H1 (cell line): ENCODE data around the gene AGER. TPM values are rescaled to one million over a fixed set of nuclear protein-coding genes. Genes with fewer than 3 reads are reported as not detected.

Experiments used
- CTCF ChIA-PET: fragments of 300-600 bp; sonication (Branson Sonifier 250); formaldehyde crosslinking; loops from one replicate; lab custom pipeline; 2021; ENCODE audit not compliant: partially characterized antibody; lab: Charles Lee
- POLR2A ChIA-PET: fragments of 300-600 bp; sonication (Branson Sonifier 250); formaldehyde crosslinking; loops from one replicate; lab custom pipeline; 2021; ENCODE audit warnings: inconsistent platforms; ENCODE audit not compliant: partially characterized antibody; lab: Charles Lee
- DNase-seq, 2 experiments: peaks; one replicate each; pipeline versions ENCODE4 v3.0.0 to v3.0.0-alpha.2; 2010 to 2022; ENCODE audit warnings: low spot score in 2 of 2, low read depth in 1 of 2, mixed read lengths in 1 of 2
- FAIRE-seq: peaks from 2 replicates; lab custom pipeline; 2011; peaks lifted over from hg19 to GRCh38; lab: Jason Lieb, UNC
- H2AFZ ChIP-seq: 2 replicates; pipeline ENCODE4 v1.8.1; 2012; ENCODE audit warnings: low read length, inconsistent platforms
- H2AK5ac ChIP-seq: 2 replicates; pipeline ENCODE4 v1.6.1; 2013; ENCODE audit warnings: low read depth, low read length
- H2BK120ac ChIP-seq: replicated peaks from 2 replicates; pipeline ENCODE3; 2013; ENCODE audit warnings: low read depth, low read length, inconsistent platforms
- H2BK12ac ChIP-seq: 2 replicates; pipeline ENCODE4 v1.6.1; 2013; ENCODE audit warnings: low read depth, low read length
- H2BK15ac ChIP-seq: 2 replicates; pipeline ENCODE4 v1.6.1; 2013; ENCODE audit warnings: low read length
- H2BK20ac ChIP-seq: 2 replicates; pipeline ENCODE4 v1.6.1; 2013; ENCODE audit warnings: low read length
- H2BK5ac ChIP-seq: 2 replicates; pipeline ENCODE4 v1.6.1; 2013; ENCODE audit warnings: low read depth, low read length
- H3K14ac ChIP-seq: 2 replicates; pipeline ENCODE4 v1.6.1; 2013; ENCODE audit warnings: inconsistent platforms; ENCODE audit not compliant: insufficient read length
- H3K18ac ChIP-seq: 2 replicates; pipeline ENCODE4 v1.6.1; 2013; ENCODE audit warnings: low read length; ENCODE audit errors: extremely low read depth
- H3K23ac ChIP-seq: 2 replicates; pipeline ENCODE4 v1.6.1; 2013; ENCODE audit warnings: inconsistent platforms; ENCODE audit not compliant: insufficient read length
- H3K23me2 ChIP-seq: 2 replicates; pipeline ENCODE4 v1.6.1; 2013; ENCODE audit warnings: low read depth, low read length
- H3K27ac ChIP-seq: 2 replicates; pipeline ENCODE4 v1.6.1; 2011; ENCODE audit warnings: low read depth, low read length, inconsistent platforms
- H3K27me3 ChIP-seq, 4 experiments: replicated peaks in 1 of 4; 1 replicate in 1 of 4; 2 replicates in 3 of 4; pipeline versions ENCODE4 v1.6.1 to v1.8.1; 2011 to 2013; ENCODE audit warnings: low read length in 3 of 4, mild to moderate bottlenecking in 3 of 4, inconsistent platforms in 2 of 4, mixed read lengths in 2 of 4, moderate library complexity in 1 of 4; ENCODE audit not compliant: control insufficient read depth in 3 of 4, insufficient read depth in 3 of 4; ENCODE audit errors: extremely low read depth in 1 of 4
- H3K36me3 ChIP-seq, 4 experiments: 2 replicates each; pipeline versions ENCODE4 v1.6.1 to v1.8.1; 2011 to 2013; ENCODE audit warnings: mild to moderate bottlenecking in 4 of 4, low read length in 3 of 4, moderate library complexity in 2 of 4, control low read depth in 1 of 4, inconsistent platforms in 1 of 4; ENCODE audit not compliant: insufficient read depth in 4 of 4, control insufficient read depth in 2 of 4
- H3K4ac ChIP-seq: replicated peaks from 2 replicates; pipeline ENCODE3; 2013; ENCODE audit warnings: low read length, low read depth, mixed read lengths, inconsistent platforms; ENCODE audit not compliant: insufficient read length
- H3K4me1 ChIP-seq, 4 experiments: replicated peaks in 1 of 4; 1 replicate in 1 of 4; 2 replicates in 3 of 4; pipeline versions ENCODE4 v1.6.1 to v1.8.1; 2011 to 2013; ENCODE audit warnings: low read length in 3 of 4, inconsistent platforms in 2 of 4, mixed read lengths in 1 of 4; ENCODE audit not compliant: insufficient read depth in 4 of 4, control insufficient read depth in 3 of 4
- H3K4me2 ChIP-seq, 2 experiments: 2 replicates each; pipeline versions ENCODE4 v1.6.1 to v1.8.1; 2011 to 2013; ENCODE audit warnings: low read depth in 2 of 2, low read length in 2 of 2, control low read depth in 1 of 2, inconsistent platforms in 1 of 2, mild to moderate bottlenecking in 1 of 2; ENCODE audit not compliant: insufficient read depth in 1 of 2
- H3K4me3 ChIP-seq, 4 experiments: fragments of 200-600, 300-600 bp in 1 of 4; sonication (generic), shearing (Covaris generic), sonication (Bioruptor Twin) in 1 of 4; 2 replicates each; pipeline versions ENCODE4 v1.5.1 to v1.8.1; 2011 to 2016; ENCODE audit warnings: low read length in 4 of 4, low read depth in 3 of 4, control low read depth in 2 of 4, inconsistent platforms in 2 of 4, mild to moderate bottlenecking in 2 of 4, mixed read lengths in 1 of 4, moderate library complexity in 1 of 4; ENCODE audit not compliant: insufficient read depth in 2 of 4; ENCODE audit errors: extremely low read depth in 1 of 4
- H3K56ac ChIP-seq: replicated peaks from 2 replicates; pipeline ENCODE3; 2013; ENCODE audit warnings: low read depth, mild to moderate bottlenecking, mixed read lengths, low read length, inconsistent platforms; ENCODE audit not compliant: insufficient read length
- H3K79me1 ChIP-seq: 2 replicates; pipeline ENCODE4 v1.6.1; 2013; ENCODE audit warnings: low read depth, low read length, control low read depth
- H3K79me2 ChIP-seq, 2 experiments: 2 replicates each; pipeline versions ENCODE4 v1.6.1 to v1.8.1; 2012 to 2013; ENCODE audit warnings: low read length in 2 of 2, mild to moderate bottlenecking in 2 of 2, inconsistent platforms in 1 of 2; ENCODE audit not compliant: insufficient read depth in 2 of 2, control insufficient read depth in 1 of 2
- H3K9ac ChIP-seq, 4 experiments: replicated peaks in 1 of 4; 1 replicate in 1 of 4; 2 replicates in 3 of 4; pipeline versions ENCODE4 v1.6.1 to v1.8.1; 2011 to 2013; ENCODE audit warnings: low read depth in 3 of 4, low read length in 3 of 4, control low read depth in 2 of 4, mild to moderate bottlenecking in 2 of 4, moderate library complexity in 2 of 4, inconsistent platforms in 1 of 4; ENCODE audit errors: extremely low read depth in 1 of 4
- H3K9me3 ChIP-seq, 2 experiments: 2 replicates each; pipeline versions ENCODE4 v1.6.1 to v1.8.1; 2012 to 2013; ENCODE audit warnings: mild to moderate bottlenecking in 2 of 2, moderate library complexity in 2 of 2, control low read depth in 1 of 2, inconsistent platforms in 1 of 2, low read depth in 1 of 2, low read length in 1 of 2, mixed read lengths in 1 of 2; ENCODE audit not compliant: insufficient read depth in 2 of 2
- H4K20me1 ChIP-seq, 2 experiments: replicated peaks in 1 of 2; 2 replicates each; pipeline versions ENCODE3 to v1.8.1; 2011 to 2013; ENCODE audit warnings: inconsistent platforms in 2 of 2, low read length in 2 of 2, mild to moderate bottlenecking in 1 of 2; ENCODE audit not compliant: insufficient read depth in 2 of 2, control insufficient read depth in 1 of 2
- H4K5ac ChIP-seq: 2 replicates; pipeline ENCODE4 v1.6.1; 2013; ENCODE audit warnings: low read length, low read depth, mixed read lengths, inconsistent platforms; ENCODE audit not compliant: insufficient read length
- H4K8ac ChIP-seq: 2 replicates; pipeline ENCODE4 v1.8.0; 2013; ENCODE audit warnings: mild to moderate bottlenecking, moderate library complexity, low read length, inconsistent platforms; ENCODE audit not compliant: insufficient read depth; ENCODE audit errors: extremely low read depth
- H4K91ac ChIP-seq: replicated peaks from 2 replicates; pipeline ENCODE3; 2013; ENCODE audit warnings: low read length, mixed read lengths, inconsistent platforms; ENCODE audit not compliant: insufficient read length
- CHD2 ChIP-seq: IDR thresholded peaks from 2 replicates; pipeline ENCODE4 v1.6.1; 2012; ENCODE audit warnings: low read length, improper control_type of control experiment
- POLR2A ChIP-seq, 2 experiments: IDR thresholded peaks; 1 replicate in 1 of 2; 2 replicates in 1 of 2; pipeline ENCODE4 v1.6.1; 2011; ENCODE audit warnings: low read depth in 2 of 2, low read length in 2 of 2, mild to moderate bottlenecking in 2 of 2; ENCODE audit errors: control extremely low read depth in 1 of 2
- SIX5 ChIP-seq: IDR thresholded peaks from 2 replicates; pipeline ENCODE4 v1.6.1; 2011; ENCODE audit warnings: mild to moderate bottlenecking, low read depth, low read length
- TAF7 ChIP-seq: optimal IDR thresholded peaks from 2 replicates; pipeline ENCODE3; 2011; ENCODE audit warnings: low read depth, mild to moderate bottlenecking, inconsistent platforms, low read length, moderate library complexity, borderline replicate concordance
- TBP ChIP-seq: IDR thresholded peaks from 2 replicates; pipeline ENCODE4 v1.6.1; 2011; ENCODE audit warnings: low read depth, low read length, improper control_type of control experiment
- ZNF274 ChIP-seq: IDR thresholded peaks from 2 replicates; pipeline ENCODE4 v1.7.0; 2012; ENCODE audit warnings: low read length, borderline replicate concordance; ENCODE audit errors: extremely low read depth
- polyA plus RNA-seq, 7 experiments: library from polyadenylated mRNA; depleted of rRNA in 3 of 7; stranded (reverse) in 5 of 7; unstranded in 2 of 7; fragments of >200 nt in 5 of 7; fragments of 200-250 nt in 2 of 7; gene quantifications; 1 replicate in 5 of 7; 2 replicates in 1 of 7; 4 replicates in 1 of 7; pipeline versions ENCODE4 v1.2.1 to v1.2.3, GENCODE V29; 2011 to 2013; ENCODE audit warnings: missing spikeins in 2 of 7, mixed read lengths in 2 of 7
- total RNA-seq: library from RNA; stranded (reverse); fragmentation: NEBNext Ultra II Directional; extraction: Animal tissue kit (Norgen Biotek cat#: 25700); gene quantifications from 2 replicates; pipeline ENCODE4 v1.2.1, GENCODE V29; 2021

The AGER gene
- total and polyA plus RNA-seq, 2 of the 8 experiments (the other 6 are each of a cell fraction or from before 2014, with no cell fraction given) = 3.8 to 10.9 TPM

GRCh38 chr6:32164295-32164694 lies 19.8 kb downstream of the AGER start, which contains the start of gene EGFL8:
Gene EGFL8, plus strand, starts transcription at chr6:32164595. Its CDS starts 1,571 bp downstream, at chr6:32166166.
- H2BK15ac ChIP-seq = no peak within 1 kb of the TSS
- no peak within 1 kb of the TSS for H3K14ac ChIP-seq
- no peak within 1 kb of the TSS for H3K9ac ChIP-seq
- H3K4me3 ChIP-seq = no peak within 1 kb of the TSS
- H4K8ac ChIP-seq = no peak within 1 kb of the TSS
- H3K27me3 ChIP-seq = no peaks in the 10 kb centered on the region
- CTCF ChIA-PET = interaction anchor here (0.7 to 6.7 kb wide), 8 partner anchors 10 to 45 kb away, joined by 3 to 72 read pairs (median 3); partner anchors contain the start of gene PRRT1
- H2AK5ac ChIP-seq = no peak within 1 kb of the TSS
- no peaks in the 10 kb centered on the region for H3K23me2 ChIP-seq
- H3K4ac ChIP-seq = peak within 1 kb of the TSS; percentile 53
- no peak within 1 kb of the TSS for H3K56ac ChIP-seq
- H3K27ac ChIP-seq = no peak within 1 kb of the TSS
- TF ChIP-seq CHD2 (no peak), TBP (no peak), ZNF274 (no peak), SIX5 (no peak), POLR2A (IDR thresholded peaks at IDR 0.05; ENCODE audit: control extremely low read depth in 1 of 2, low read depth in 2 of 2, low read length in 2 of 2) (no peak), TAF7 (no peak)
- TF ChIP-seq, all 59 proteins: peak for 0
- Histone ChIP-seq H2BK20ac (no peak within 1 kb of the TSS), H3K4me1 (peaks cover 0 to 5% (median 2%) of the 10 kb centered on the region in 4 experiments; a peak in 3 of 7 replicates), H4K5ac (no peak within 1 kb of the TSS), H3K23ac (no peak within 1 kb of the TSS), H3K79me1 (no peaks in the 10 kb centered on the region), H3K9me3 (no peaks in the 10 kb centered on the region), H2BK5ac (no peak within 1 kb of the TSS), H2AFZ (no peak within 1 kb of the TSS), H4K20me1 (peaks cover 4 to 5% of the 10 kb centered on the region in 2 experiments), H3K4me2 (no peak within 1 kb of the TSS), H2BK120ac (no peak within 1 kb of the TSS), H2BK12ac (no peak within 1 kb of the TSS), H4K91ac (no peak within 1 kb of the TSS), H3K18ac (no peak within 1 kb of the TSS), H3K36me3 (peaks cover 2 to 21% (median 14%) of the 10 kb centered on the region in 4 experiments; a peak in 7 of 8 replicates), H3K79me2 (no peaks in the 10 kb centered on the region)
- FAIRE-seq (no peak), DNase-seq (no peak)
- POLR2A ChIA-PET = interaction anchor here (0.8 to 6.8 kb wide), 11 partner anchors 10 to 55 kb away, joined by 3 to 49 read pairs (median 6); partner anchors contain the start of genes AGPAT1, ATF6B, PRRT1 and TNXB
